ENCODE measurements around the gene SHMT2.
A peak's percentile ranks its signal among the peaks of the same experiment; 100 is the strongest.

The SHMT2 gene

DNA sequence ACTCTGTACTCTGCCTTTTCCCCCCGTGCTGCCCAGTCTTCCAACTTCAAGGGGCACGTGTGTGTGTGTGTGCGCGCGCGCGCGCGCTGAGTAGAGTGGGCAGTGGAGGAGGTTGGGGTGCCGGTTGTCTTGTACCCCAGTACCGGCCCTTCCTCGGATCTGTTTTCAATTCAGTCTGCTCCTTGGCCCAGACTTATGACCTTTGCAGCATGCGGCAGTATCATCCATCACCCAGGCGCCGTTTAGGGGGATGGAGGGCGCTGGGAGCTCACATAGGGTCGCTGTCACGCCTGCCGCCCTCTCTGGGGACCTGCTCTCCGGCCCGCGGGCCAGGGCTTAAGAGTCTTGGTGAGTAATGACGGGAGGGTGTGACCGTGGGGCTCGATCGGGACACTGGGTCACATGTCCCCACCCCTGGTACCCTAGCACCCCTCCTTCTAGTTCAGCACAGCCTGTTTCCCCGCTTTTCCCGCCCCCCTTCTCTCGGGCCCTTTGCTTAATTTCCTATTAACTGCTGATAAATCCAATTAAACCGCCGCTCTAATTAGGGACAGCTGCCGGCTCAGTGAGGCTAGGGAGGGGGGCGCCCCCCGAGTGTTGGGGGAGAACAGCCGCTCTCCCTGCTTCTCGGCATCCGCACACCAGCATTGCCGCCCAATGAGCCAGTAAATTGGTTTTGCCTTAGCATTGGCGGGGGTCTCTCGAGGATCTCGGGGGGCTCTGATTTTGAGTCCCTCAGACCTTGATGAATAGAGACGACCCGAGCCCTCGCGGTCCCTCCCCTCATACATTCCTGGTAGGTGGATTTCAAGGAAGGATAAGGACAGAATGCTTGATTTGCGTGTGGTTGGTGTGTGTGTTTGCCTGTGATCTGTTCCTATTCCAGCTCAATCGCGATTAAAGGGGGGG is 12.1 kb downstream of the SHMT2 start:
- no peak for DNase-seq

DNA sequence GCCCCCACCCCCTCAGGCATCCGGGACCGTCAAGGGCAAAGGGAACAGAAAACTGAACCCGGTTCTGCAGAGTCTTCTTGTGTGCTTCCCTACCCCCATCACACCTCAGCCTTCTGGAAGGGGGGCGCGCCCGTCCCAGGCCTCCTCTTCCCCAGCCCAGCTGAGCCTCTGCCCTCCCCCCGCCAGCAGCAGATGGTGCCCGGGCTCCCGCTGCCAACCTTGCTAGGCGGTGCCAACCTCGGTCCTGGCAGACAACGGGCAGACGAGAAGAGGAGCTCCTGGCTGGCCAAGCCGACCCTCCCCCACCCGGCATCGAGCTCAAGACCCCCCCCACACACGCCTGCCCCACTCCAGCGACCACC is 12.8 kb downstream of the SHMT2 start:
- peak; percentile 55 for DNase-seq

DNA sequence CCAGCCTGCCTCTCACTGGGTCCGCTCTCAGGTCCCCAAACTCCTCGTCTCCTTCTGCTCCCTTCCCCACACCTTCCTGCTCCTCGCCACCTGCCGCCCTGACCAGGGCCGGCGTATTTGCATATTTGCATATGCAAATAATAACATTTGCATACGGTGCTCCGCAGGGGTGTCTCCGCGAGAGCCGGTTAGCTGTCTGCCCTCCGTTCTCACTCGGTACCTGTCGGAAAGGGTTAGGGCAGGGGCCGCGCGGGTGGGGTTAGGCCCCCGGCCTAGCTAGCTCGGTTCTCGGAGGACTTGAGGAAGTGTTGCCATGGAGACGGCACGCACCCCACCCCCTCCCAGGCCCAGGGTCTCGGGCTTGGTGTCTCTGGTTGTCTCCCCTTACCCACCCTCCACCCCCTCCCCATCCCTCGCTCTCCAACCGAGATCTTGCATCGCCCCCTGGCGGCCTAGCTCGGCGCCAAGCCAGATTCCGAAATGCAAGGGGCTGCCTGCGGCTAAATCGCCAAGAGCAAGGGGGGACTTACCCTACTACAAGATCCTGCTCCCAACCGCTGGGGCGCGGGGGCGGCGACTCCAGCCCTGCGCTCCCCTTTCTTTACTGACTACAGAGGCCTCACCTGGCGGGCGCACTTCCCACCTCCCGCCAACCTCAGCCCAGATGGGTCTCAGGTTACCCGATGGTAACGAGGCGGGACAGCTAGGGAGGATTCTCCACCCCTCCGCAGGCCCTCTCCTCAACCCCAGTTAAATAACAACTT is 13.4 kb downstream of the SHMT2 start:
- DNase-seq, result peak; percentile 77

DNA sequence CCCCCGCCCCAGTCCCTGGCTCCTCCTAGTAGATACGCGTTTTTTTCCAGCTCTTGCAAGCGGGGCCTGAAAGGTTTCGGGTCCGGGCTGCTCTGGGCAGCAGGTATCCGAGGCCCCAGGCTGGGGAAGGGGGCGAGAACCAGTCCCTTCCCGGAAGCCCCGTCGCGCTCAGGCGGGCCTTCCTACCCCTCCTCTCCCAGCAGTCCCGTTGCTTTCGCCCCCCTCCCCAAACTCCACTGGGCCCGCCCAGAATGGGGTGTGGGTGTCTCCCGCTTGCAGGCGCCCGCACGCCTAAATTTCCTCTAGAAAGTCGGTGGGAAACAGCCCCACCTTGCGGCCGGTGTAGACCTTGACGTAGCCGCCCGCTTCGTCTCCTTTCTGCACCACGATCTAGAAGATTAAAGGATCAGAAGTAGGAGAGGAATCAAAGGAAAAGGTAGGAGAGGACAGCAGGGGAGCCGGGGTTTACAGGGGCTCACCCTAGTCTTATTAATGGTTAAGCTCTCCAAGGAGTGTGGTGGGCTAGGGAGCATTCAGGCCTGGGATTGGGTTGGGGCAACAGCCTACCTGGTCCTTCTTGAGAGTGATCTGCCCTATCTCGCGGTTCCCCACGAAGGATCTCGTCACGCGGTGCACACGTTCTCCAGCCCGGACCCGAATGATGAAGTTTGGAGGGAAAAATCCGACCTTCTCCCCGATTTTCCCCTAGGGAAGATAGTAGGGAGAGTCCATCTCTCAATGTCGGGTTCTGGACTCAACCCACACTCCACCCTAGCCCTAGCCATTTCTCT is 14.2 kb downstream of the SHMT2 start:
- peak; percentile 61 for DNase-seq

DNA sequence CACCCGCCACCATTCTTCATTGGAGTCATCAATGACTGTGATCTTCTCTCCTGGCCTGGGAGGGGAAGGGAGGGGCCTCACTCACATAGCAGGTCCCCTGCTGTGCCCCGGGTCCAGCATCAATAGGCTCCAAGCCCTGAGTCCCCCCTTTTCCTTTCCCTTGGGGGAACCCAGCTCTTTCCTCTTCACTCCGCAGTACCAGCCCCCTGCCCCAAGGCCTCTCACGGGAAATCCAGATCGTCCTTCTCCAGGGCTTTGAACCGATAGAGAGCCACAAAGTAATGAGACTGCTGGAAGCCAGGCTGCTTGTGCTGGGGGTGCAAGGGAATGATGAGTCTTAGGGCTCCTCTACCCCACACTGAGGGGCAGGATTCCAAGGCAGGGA is 14.8 kb downstream of the SHMT2 start:
- DNase-seq, result no peak

DNA sequence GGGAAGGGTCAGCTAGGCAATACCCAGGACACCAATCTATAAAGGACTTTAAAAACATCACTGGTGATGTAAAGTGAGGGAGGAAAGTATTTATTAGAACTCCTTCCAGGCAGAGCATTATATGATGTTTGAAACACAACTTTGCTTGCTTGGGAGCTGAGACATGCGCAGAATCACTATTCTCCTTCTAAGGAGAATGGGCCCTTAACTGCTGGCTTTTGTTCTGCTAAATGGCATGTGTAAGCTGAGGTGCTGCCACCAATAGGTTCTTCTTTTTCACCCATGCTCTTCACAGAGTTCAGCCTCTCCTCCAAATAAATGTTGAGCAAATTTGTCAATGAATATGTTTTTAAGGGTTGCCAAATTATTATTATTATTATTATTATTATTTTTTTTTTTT is 17.5 kb downstream of the SHMT2 start:
- DNase-seq, result no peak

DNA sequence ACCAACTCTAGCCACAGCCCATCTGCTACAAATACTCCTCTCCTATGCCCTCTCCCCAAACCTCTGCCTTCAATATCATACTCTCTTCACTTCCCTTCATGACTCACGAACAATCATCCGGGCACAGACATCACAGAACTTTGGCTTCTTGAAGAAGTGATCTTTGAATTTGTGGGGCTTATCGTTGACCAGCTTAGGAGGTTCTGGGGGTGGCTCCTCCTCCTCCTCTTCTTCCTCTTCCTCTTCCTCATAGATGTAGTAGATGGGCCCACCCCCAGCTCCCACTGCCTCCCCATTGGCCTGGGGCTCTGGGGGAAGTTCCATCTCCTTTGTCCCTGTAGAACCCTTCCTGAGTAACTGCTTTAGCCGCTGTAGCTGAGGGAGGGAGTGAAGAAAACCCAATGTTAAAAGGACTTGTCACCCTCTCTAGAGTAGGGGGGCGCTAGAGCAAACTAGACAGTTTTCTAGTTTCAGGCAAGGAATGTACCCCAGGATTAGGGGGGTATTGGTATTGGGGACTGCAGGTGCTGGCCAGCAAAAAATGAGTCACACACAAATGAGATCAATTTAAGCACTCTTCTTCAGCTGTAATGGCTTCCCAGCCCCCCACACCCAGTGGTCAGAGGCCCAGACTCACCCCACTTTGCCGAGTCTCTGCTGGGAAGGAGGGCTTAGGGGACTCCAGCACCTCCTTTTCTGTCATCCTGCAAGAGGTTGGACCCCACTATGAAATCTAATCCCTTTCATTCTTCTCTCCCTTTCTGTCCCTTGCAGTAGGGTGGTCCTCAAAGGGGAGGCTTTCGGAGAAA is 19.6 kb downstream of the SHMT2 start:
- DNase-seq, result no peak

DNA sequence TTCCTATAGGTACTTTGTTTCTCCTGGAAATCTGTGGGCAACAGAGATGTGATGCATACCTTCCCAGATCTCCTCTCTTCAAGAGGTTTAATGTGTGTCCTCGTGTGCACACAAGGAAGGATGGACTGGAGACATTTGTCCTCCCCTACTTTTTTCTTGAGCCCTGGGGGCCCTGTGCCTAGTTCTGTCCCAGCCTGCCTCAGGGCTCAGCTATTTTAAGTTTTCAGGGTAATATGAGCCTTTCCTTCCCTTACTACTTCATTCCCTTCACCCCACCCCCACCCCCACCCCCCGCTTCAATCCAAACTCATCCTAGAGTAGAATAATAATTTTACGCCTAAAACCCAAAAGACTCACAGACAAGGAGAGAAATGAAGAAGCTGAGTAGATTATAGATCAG is 21.0 kb downstream of the SHMT2 start:
- no peak for DNase-seq

DNA sequence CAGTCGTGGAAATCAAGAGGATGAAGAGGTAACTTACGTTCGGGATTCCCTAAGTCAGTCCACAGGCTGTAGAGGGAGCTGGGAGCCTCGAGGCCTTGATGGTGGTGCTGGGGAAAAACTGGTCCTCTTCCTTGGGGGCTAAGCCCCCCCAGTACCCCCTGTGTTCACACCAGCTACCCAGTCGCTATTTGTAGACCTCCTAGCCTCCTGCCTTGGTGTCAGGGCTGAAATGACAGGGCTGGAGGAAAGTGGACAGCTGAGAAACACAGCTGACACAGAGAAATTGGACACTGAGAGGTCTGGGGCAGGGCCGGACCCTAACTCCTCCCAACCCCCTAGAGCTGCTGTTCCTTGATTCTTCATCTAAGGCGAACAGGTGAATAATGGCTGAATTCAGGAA is 21.4 kb downstream of the SHMT2 start, which contains the start of gene STAC3:
Gene STAC3 (minus strand): TSS at position 232 of the 400 bp plus-strand sequence. CDS start 1,551 bp downstream, outside the sequence.
- DNase-seq, result no peak

DNA sequence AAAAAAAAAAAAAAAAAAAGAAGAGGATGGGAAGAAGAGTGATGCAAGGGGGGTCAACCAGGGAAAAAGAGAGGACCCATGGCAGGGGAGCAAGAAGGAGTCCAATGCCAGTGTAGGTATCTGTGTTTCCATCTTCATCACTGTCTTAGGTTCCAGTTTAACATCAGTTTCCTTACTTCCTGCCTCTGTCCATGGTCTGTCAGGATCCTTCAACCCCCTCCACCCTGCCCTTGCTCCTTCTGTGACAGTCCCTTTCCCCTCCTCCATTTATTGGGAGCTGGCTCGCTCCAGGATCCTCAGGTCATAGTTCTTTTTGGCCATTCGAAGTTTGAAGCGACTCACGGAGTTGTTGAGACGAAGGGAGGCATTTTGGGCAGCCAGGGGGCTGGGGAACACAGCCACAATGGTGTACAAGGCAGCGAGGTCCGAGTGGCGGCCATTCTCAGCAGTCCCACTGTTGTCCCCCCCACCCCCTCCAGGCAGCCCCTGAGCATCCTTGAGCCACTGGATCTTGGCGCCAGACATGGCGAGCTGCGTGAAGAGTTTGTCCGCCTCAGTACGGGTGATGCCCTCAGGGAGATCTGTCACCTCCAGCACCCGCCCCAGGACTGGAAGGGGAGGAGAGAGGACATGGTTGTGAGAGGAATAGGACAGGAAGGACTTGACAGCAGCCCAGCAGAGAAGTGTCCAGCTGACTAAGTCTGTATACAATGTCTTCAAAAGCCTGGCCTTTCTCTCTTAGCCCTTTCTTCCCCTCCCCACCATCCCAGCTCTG is 25.2 kb downstream of the SHMT2 start:
- DNase-seq, result no peak

DNA sequence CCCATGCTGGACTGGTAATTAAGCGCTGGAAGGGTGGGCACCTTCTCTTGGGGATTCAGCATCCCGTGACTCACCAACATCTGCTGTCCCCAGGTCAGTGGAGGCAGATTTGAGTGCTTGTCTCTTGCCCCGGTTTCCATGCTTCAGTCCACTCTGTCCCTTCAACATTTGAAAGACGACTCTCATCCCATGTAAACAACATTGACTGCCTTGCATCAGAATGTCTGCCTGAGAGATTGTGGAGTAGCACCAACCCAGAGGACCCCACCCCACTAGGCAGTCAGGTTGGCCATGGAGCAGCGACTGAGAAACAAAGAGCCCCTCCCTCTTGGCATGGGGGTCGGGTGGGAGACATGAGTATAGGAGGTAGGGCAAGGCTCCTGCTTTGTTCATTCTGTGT is 26.4 kb downstream of the SHMT2 start:
- no peak for DNase-seq

DNA sequence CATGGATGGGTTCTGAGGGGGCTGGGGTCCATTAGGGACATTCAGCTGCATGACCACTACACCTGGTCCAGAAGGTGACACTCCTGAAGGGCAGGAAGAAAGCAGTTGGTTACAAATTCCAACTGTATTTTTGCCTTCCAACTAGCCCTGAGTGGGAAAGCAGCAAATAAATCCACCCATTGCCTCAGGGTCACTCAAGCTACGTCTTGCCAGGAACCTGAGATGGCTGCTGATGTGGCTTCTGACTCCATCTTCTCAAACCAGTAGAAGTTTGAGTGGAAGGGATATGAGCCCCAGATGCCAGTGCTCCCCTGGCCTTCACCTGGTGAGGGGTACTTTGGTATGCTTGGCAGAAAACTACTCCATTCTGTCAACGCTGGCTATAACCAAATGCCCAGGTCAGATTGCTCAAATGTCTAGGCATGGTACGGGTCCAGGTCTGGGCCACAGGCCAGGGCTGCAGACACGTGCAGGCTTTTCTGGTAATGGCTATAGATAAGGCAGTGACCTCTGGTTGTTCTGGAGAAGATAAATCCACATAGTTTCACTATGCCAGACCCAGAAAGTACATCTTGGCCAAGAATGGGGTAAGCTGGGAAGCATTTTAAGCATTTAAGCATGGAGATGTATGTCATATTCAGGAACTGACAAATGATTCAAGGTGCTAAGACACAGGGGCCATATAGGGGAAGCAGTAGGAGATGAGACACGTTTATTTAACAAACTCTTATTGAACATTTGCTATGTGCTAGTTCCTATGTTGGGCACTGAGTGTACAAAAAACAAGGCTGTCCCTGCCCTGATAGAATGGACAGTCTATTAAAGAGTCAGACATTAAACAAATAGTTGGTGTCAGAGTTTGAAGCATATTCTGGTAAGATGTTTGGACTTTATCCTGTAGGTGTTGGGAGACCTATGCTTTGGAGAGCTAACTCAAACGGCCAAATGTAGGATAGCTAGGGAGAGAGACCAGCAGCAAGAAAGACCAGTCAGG is 29.8 kb downstream of the SHMT2 start:
- DNase-seq, result no peak

DNA sequence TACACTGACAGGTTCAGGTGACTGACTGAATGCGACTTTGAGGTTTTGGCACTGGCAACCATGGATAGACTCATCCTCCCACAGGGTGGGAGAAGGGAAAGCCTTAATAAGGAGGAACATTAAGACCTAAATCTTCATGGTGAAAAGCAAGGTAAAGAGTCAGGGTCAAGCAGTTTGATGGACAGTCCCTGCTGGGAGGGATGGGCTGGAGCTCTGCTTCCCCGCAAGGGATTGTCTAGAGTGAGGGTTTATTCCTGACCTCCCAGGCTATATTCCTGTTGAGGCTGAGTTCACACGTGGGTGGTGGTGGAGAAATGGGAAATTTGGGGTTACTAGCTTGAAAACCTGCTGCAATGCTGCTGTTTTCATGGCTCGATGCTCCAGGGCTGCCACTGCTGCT is 30.9 kb downstream of the SHMT2 start:
- DNase-seq, result no peak

DNA sequence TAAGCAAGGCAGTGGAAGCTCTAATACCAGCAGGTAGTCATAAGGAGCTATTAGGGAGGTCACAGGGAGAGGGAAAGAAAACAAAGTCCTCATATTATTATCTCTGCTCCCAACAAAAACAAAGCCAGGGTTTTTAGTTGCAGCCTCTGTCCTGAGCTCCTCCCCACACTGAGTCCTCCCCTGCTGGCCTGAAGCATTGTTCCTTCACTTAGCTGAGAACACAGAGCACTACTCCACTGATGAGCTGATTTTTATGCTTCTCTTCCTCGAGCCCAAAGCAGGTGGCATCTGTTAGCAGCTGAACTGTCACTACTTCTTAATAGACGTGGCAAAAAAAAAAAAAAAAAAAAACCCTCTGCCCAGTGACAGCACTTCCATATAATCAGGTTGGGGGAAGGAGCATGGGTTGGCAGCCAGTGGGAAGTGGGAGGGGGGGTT is 31.9 kb downstream of the SHMT2 start:
- peak; percentile 73 for DNase-seq

DNA sequence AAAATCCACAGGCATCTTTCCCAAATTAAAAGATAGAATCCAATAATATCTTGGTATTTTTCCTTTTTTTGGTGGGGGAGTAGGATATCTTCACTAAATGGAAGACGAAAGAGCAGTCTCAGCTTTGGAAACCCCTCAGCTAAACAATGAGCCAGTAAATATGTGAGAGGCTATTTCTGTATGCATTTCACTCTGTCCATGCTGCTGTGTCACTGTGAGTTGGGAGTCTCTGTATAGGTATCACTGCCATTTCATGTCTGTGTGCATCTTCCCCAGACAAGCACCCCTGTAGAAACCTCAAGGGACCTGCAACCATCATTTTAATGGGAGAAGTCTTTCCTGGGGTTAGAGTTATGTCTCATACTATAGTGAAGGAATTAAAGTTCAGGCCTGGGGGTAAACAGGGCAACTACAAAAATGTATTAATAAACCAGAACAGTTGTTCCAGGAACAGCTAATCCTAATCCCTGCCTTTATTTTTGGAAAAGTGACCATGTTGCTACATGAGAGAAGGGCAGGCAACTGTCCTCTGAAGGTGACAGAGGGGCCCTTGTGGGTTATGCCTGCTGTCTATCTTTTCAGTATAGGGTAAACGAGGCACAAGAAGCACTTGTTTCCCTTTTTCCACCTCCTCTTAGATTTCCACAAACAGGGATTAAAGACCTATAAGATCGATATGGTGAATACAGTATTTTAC is 32.8 kb downstream of the SHMT2 start:
- DNase-seq, result no peak

DNA sequence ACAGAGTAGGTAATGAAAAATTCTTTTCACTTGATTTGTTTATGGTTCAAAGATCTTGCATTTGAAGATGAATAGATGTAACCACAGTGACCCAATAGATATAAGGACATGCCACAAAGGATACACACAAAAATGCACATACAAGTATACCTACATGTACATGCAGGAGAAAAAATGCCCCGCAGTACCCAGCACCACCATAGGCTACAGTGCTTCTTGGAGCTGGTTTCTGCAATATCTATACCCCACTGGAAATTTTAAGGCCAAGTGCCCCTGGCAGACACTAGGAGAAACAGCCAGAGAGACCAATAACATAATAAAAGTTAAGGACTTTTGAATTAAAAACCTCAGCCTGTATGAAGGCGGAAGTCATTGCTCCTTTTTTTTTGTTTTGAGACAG is 33.6 kb downstream of the SHMT2 start:
- no peak for DNase-seq

DNA sequence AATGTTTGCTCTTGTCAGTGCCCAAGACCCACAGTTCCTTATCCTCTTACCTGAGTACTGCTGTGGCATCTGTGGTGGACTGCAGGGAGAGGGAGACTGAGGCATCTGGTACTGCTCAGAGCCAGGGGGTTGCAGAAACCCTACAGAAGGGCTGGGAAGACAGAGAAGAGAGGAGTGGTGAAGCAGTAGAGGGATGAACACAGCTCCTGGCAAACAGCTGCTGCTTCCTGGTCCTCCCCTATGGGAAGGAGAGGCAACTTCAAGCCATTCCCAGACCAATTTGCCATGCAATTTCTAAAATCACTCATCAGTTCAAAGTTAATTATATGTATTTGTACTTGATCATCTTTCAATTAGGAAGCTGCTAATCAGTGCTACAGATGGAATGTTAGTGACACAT is 37.2 kb downstream of the SHMT2 start:
- no peak for DNase-seq

DNA sequence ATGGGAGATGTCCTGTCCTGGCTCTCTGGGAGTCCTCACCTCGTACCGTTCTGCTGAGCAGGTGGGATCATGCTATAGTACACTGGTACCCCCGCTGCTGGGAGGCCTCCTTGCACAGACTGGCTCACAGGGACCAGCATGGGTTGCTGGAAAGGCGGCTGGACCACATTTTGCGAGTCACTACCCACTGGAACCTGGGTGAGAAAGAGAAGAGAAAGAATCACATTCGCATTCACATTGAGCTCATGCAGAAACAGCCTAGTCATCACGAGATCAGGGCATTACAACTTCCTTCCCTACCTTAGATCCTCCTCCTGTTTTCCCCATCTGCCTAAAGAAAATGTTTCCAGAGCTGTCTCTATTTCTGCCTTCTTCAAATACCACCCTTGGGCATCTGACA is 38.8 kb downstream of the SHMT2 start:
- DNase-seq, result no peak

DNA sequence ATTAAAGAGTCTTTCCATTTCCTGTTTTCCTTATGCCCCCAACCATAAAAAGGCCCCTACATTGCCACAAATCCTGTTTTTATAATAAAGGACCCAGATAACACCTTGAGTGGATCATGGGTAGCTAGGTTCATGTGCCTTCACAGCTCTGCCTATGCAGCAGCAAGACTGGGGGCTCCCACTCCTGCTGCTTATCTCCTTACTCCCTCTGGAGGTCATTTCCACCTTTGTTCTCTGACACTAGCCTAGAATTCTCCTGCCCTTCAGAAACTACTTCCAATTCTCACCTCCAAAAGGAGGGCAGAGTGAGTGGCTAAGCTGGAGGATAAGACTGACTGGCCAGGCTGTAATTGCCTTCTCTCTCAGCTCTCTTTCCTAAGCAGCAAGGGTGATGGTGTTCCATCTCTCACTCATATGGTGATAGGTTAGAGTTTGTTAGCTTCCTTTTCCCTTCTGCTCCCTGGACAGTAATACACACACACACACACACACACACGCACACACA is 41.5 kb downstream of the SHMT2 start:
- no peak for DNase-seq
